HEK293 (cell line): Measurements from ENCODE around the gene PKHD1.

Experiments
- CTCF ChIA-PET: fragments of 350-600 bp; formaldehyde crosslinking; extraction: SDS; loops from one replicate; lab custom pipeline; 2021; ENCODE audit warnings: antibody characterized with exemption; lab: Yijun Ruan, JAX
- POLR2A ChIA-PET: fragments of 300-600 bp; formaldehyde crosslinking; extraction: SDS; loops from one replicate; lab custom pipeline; 2020; ENCODE audit warnings: antibody characterized with exemption, inconsistent platforms; lab: Yijun Ruan, JAX
- H3K27ac ChIP-seq: fragments of 200-500 bp; sonication (Bioruptor generic); 2 replicates; pipeline ENCODE4 v1.5.1; 2014; ENCODE audit warnings: low read depth, low read length, control low read depth, inconsistent platforms; ENCODE audit errors: extremely low read depth
- H3K36me3 ChIP-seq, 2 experiments: fragments of 200-500 bp in 1 of 2; sonication (Bioruptor generic) in 1 of 2; 1 replicate in 1 of 2; 2 replicates in 1 of 2; pipeline ENCODE4 v1.5.1; 2014 to 2017; ENCODE audit warnings: inconsistent platforms in 2 of 2, low read length in 2 of 2; ENCODE audit not compliant: control insufficient read depth in 2 of 2, insufficient read depth in 1 of 2
- H3K4me1 ChIP-seq: fragments of 200-500 bp; sonication (Bioruptor generic); 2 replicates; pipeline ENCODE4 v1.5.1; 2014; ENCODE audit warnings: mild to moderate bottlenecking, low read length, inconsistent platforms; ENCODE audit not compliant: control insufficient read depth, insufficient read depth
- H3K4me3 ChIP-seq: 2 replicates; pipeline ENCODE4 v1.5.1; 2011; ENCODE audit warnings: low read depth, mild to moderate bottlenecking, control low read depth, low read length, moderate library complexity
- H3K9me3 ChIP-seq: fragments of 200-500 bp; sonication (Bioruptor generic); 2 replicates; pipeline ENCODE4 v1.5.1; 2014; ENCODE audit warnings: low read depth, low read length, inconsistent platforms; ENCODE audit not compliant: control insufficient read depth, insufficient read depth
- EGR2 ChIP-seq: fragments of 450-650 bp; formaldehyde crosslinking; IDR thresholded peaks from 2 replicates; pipeline ENCODE4 v1.5.1; 2016; ENCODE audit warnings: low read depth, missing biosample characterization, missing genetic modification characterization
- GLI2 ChIP-seq: fragments of 450-650 bp; formaldehyde crosslinking; IDR thresholded peaks from 2 replicates; pipeline ENCODE4; 2017; ENCODE audit warnings: missing biosample characterization, missing genetic modification characterization, low read depth, borderline replicate concordance
- HOXD13 ChIP-seq: sonication (generic); formaldehyde crosslinking; IDR thresholded peaks from 2 replicates; pipeline ENCODE4 v1.8.0; 2022; ENCODE audit warnings: missing genetic modification reagents, borderline replicate concordance
- IKZF3 ChIP-seq: fragments of 450-650 bp; IDR thresholded peaks from 2 replicates; pipeline ENCODE4 v1.5.0; 2018; ENCODE audit warnings: missing biosample characterization, mild to moderate bottlenecking, missing genetic modification characterization, moderate library complexity
- MZF1 ChIP-seq: fragments of 450-650 bp; formaldehyde crosslinking; IDR thresholded peaks from 2 replicates; pipeline ENCODE4 v1.5.1; 2017; ENCODE audit warnings: missing biosample characterization, missing genetic modification characterization, borderline replicate concordance
- ZBTB1 ChIP-seq: fragments of 450-650 bp; formaldehyde crosslinking; IDR thresholded peaks from 2 replicates; pipeline ENCODE4 v1.5.1; 2016; ENCODE audit warnings: missing biosample characterization, missing genetic modification characterization
- ZNF24 ChIP-seq: fragments of 450-650 bp; formaldehyde crosslinking; IDR thresholded peaks from 2 replicates; pipeline ENCODE4 v1.5.1; 2016; ENCODE audit warnings: missing biosample characterization, missing genetic modification characterization
- ZNF394 ChIP-seq: fragments of 450-650 bp; formaldehyde crosslinking; IDR thresholded peaks from 2 replicates; pipeline ENCODE4 v1.5.1; 2016; ENCODE audit warnings: missing biosample characterization, missing genetic modification characterization, mild to moderate bottlenecking, moderate library complexity, borderline replicate concordance
- ZNF416 ChIP-seq: fragments of 450-650 bp; formaldehyde crosslinking; IDR thresholded peaks from 2 replicates; pipeline ENCODE4 v1.5.1; 2016; ENCODE audit warnings: missing biosample characterization, missing genetic modification characterization
- ZNF501 ChIP-seq: fragments of 450-650 bp; formaldehyde crosslinking; IDR thresholded peaks from 2 replicates; pipeline ENCODE4 v1.5.1; 2016; ENCODE audit warnings: missing biosample characterization, missing genetic modification characterization
- ZNF529 ChIP-seq: fragments of 450-650 bp; formaldehyde crosslinking; IDR thresholded peaks from 2 replicates; pipeline ENCODE4 v1.5.1; 2017; ENCODE audit warnings: missing genetic modification characterization, missing biosample characterization; ENCODE audit not compliant: insufficient replicate concordance
- ZNF596 ChIP-seq: fragments of 450-650 bp; IDR thresholded peaks from 2 replicates; pipeline ENCODE4 v1.5.0; 2018; ENCODE audit warnings: missing biosample characterization, mild to moderate bottlenecking, missing genetic modification characterization, moderate library complexity
- ZNF677 ChIP-seq: fragments of 450-650 bp; IDR thresholded peaks from 2 replicates; pipeline ENCODE4 v1.5.0; 2018; ENCODE audit warnings: missing biosample characterization, mild to moderate bottlenecking, missing genetic modification characterization, moderate library complexity
- ZNF776 ChIP-seq: fragments of 450-650 bp; formaldehyde crosslinking; IDR thresholded peaks from 2 replicates; pipeline ENCODE4 v1.5.0; 2017; ENCODE audit warnings: missing biosample characterization, missing genetic modification characterization, borderline replicate concordance
- ZSCAN23 ChIP-seq: fragments of 450-650 bp; formaldehyde crosslinking; IDR thresholded peaks from 2 replicates; pipeline ENCODE4 v1.5.1; 2016; ENCODE audit warnings: missing biosample characterization, missing genetic modification characterization
- TF ChIP-seq, protein P1 (sequence below): fragments of 450-650 bp; IDR thresholded peaks from 2 replicates; pipeline ENCODE4 v1.5.1; 2018; ENCODE audit warnings: missing biosample characterization, mild to moderate bottlenecking, missing genetic modification characterization
- TF ChIP-seq, protein P2 (sequence below): fragments of 450-650 bp; formaldehyde crosslinking; IDR thresholded peaks from 2 replicates; pipeline ENCODE4 v1.5.1; 2017; ENCODE audit warnings: missing biosample characterization, missing genetic modification characterization
- TF ChIP-seq, protein P3 (sequence below): fragments of 450-650 bp; formaldehyde crosslinking; IDR thresholded peaks from 2 replicates; pipeline ENCODE4 v1.5.1; 2016; ENCODE audit warnings: missing biosample characterization, missing genetic modification characterization, low read depth
- TF ChIP-seq, protein P4 (sequence below): fragments of 450-650 bp; formaldehyde crosslinking; IDR thresholded peaks from 2 replicates; pipeline ENCODE4 v1.5.1; 2016; ENCODE audit warnings: missing biosample characterization, missing genetic modification characterization
- TF ChIP-seq, protein P5 (sequence below): sonication (generic); formaldehyde crosslinking; IDR thresholded peaks from 2 replicates; pipeline ENCODE4 v1.8.1; 2022; ENCODE audit warnings: mild to moderate bottlenecking, moderate library complexity, missing genetic modification reagents

Gene PKHD1

DNA sequence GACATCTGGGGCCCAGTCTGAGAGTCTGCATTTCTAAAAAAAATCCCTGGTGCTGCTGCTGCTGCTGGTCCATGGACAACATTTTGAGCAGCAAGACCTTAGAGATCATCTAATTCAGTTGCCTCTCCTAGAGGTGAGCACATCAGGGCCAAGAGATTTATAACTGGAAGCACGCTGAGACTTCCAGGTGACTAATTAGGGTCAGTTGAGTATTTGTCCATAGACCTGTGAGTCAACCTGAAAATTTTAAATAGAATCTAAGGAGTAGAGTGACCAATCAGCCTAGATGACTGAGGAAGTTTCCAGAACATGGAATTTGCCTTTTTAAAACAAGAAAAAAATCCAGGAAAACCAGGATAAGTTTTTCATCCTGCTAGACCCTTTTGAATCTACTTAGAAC is 221.4 kb downstream of the PKHD1 start:
- CTCF ChIA-PET, result interaction anchor here (2.1 kb wide), 1 partner anchor 94 kb away, joined by 6 read pairs; no protein-coding TSS in a partner anchor
- H3K4me3 ChIP-seq, result no peak overlapping the region

DNA sequence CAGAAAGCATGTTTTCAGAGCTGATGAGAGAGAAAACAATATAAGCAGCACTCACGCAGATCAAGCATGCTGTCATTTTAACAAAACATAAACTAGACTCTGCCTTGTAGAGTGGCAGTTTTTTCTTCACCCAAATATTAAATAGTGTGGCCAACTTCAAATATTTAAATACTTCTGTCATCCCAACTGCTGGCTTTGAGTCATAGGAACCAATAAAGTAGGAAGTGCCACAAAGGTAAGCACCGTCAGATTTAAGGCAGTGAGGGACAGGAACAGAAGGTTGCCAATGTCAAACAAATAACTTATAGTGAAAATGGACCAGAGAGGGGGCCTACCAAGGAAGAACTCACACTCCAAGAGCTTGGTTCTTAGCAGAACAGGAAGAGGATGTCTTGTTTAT is 222.2 kb downstream of the PKHD1 start:
- ChIA-PET POLR2A (no interaction called here), CTCF (interaction anchor here (0.7 to 2.1 kb wide), 3 partner anchors 10 to 94 kb away, joined by 3 to 6 read pairs (median 3); no protein-coding TSS in a partner anchor)
- H3K9me3 ChIP-seq, result no peaks in the 10 kb centered on the region
- H3K4me3 ChIP-seq, result no peak overlapping the region
- H3K36me3 ChIP-seq, result no peaks in the 10 kb centered on the region
- H3K4me1 ChIP-seq, result no peaks in the 10 kb centered on the region
- TF ChIP-seq, protein P1, sequence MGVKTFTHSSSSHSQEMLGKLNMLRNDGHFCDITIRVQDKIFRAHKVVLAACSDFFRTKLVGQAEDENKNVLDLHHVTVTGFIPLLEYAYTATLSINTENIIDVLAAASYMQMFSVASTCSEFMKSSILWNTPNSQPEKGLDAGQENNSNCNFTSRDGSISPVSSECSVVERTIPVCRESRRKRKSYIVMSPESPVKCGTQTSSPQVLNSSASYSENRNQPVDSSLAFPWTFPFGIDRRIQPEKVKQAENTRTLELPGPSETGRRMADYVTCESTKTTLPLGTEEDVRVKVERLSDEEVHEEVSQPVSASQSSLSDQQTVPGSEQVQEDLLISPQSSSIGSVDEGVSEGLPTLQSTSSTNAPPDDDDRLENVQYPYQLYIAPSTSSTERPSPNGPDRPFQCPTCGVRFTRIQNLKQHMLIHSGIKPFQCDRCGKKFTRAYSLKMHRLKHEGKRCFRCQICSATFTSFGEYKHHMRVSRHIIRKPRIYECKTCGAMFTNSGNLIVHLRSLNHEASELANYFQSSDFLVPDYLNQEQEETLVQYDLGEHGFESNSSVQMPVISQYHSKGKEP (tag by site-specific recombination), result no peak
- TF ChIP-seq, protein P2, sequence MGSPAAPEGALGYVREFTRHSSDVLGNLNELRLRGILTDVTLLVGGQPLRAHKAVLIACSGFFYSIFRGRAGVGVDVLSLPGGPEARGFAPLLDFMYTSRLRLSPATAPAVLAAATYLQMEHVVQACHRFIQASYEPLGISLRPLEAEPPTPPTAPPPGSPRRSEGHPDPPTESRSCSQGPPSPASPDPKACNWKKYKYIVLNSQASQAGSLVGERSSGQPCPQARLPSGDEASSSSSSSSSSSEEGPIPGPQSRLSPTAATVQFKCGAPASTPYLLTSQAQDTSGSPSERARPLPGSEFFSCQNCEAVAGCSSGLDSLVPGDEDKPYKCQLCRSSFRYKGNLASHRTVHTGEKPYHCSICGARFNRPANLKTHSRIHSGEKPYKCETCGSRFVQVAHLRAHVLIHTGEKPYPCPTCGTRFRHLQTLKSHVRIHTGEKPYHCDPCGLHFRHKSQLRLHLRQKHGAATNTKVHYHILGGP (tag by site-specific recombination), result no peak
- no peak for TF ChIP-seq GLI2 (tag by site-specific recombination)
- no peak for TF ChIP-seq ZNF24 (tag by site-specific recombination)
- no peak for TF ChIP-seq ZNF529 (tag by site-specific recombination)
- no peak for TF ChIP-seq ZNF596 (tag by site-specific recombination)
- TF ChIP-seq, protein P3, sequence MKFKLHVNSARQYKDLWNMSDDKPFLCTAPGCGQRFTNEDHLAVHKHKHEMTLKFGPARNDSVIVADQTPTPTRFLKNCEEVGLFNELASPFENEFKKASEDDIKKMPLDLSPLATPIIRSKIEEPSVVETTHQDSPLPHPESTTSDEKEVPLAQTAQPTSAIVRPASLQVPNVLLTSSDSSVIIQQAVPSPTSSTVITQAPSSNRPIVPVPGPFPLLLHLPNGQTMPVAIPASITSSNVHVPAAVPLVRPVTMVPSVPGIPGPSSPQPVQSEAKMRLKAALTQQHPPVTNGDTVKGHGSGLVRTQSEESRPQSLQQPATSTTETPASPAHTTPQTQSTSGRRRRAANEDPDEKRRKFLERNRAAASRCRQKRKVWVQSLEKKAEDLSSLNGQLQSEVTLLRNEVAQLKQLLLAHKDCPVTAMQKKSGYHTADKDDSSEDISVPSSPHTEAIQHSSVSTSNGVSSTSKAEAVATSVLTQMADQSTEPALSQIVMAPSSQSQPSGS (tag by site-specific recombination), result no peak
- TF ChIP-seq, protein P4, sequence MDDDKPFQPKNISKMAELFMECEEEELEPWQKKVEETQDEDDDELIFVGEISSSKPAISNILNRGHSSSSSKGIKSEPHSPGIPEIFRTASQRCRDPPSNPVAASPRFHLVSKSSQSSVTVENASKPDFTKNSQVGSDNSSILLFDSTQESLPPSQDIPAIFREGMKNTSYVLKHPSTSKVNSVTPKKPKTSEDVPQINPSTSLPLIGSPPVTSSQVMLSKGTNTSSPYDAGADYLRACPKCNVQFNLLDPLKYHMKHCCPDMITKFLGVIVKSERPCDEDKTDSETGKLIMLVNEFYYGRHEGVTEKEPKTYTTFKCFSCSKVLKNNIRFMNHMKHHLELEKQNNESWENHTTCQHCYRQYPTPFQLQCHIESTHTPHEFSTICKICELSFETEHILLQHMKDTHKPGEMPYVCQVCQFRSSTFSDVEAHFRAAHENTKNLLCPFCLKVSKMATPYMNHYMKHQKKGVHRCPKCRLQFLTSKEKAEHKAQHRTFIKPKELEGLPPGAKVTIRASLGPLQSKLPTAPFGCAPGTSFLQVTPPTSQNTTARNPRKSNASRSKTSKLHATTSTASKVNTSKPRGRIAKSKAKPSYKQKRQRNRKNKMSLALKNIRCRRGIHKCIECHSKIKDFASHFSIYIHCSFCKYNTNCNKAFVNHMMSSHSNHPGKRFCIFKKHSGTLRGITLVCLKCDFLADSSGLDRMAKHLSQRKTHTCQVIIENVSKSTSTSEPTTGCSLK, result no peak
- TF ChIP-seq ZBTB1 (tag by site-specific recombination), result no peak
- TF ChIP-seq ZNF776 (tag by site-specific recombination), result no peak
- no peak for TF ChIP-seq ZNF416
- no peak for TF ChIP-seq MZF1 (tag by site-specific recombination)
- no peak for TF ChIP-seq HOXD13
- TF ChIP-seq ZSCAN23 (tag by site-specific recombination), result no peak
- no peak for TF ChIP-seq EGR2
- TF ChIP-seq ZNF394, result no peak
- TF ChIP-seq, protein P5, sequence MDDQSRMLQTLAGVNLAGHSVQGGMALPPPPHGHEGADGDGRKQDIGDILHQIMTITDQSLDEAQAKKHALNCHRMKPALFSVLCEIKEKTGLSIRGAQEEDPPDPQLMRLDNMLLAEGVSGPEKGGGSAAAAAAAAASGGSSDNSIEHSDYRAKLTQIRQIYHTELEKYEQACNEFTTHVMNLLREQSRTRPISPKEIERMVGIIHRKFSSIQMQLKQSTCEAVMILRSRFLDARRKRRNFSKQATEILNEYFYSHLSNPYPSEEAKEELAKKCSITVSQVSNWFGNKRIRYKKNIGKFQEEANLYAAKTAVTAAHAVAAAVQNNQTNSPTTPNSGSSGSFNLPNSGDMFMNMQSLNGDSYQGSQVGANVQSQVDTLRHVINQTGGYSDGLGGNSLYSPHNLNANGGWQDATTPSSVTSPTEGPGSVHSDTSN (CRISPR knock-in tag), result no peak
- no peak for TF ChIP-seq IKZF3 (tag by site-specific recombination)
- TF ChIP-seq ZNF677 (tag by site-specific recombination), result no peak
- no peak overlapping the region for H3K27ac ChIP-seq

More for the DNA sequence above, 221.4 kb downstream of the PKHD1 start:
- POLR2A ChIA-PET, result no interaction called here
- Histone ChIP-seq H3K9me3 (no peaks in the 10 kb centered on the region), H3K4me1 (no peaks in the 10 kb centered on the region), H3K36me3 (no peaks in the 10 kb centered on the region), H3K27ac (no peak overlapping the region)
- TF ChIP-seq ZNF501 (tag by site-specific recombination), result no peak
